Ectodermal cell (in vitro differentiated cells): ENCODE results near the gene UQCRFS1.

Experiments used
- H3K27ac ChIP-seq: 2 replicates; pipeline ENCODE4 v1.7.0; 2013; ENCODE audit warnings: mild to moderate bottlenecking, low read depth, low read length; ENCODE audit not compliant: insufficient read depth, poor library complexity, severe bottlenecking
- H3K27me3 ChIP-seq: 2 replicates; pipeline ENCODE4 v1.7.0; 2013; ENCODE audit warnings: mild to moderate bottlenecking, low read length; ENCODE audit not compliant: insufficient read depth, control insufficient read depth, poor library complexity, severe bottlenecking
- H3K36me3 ChIP-seq: one replicate; pipeline ENCODE4 v1.7.0; 2013; ENCODE audit warnings: low read length; ENCODE audit not compliant: control insufficient read depth, insufficient read depth
- H3K4me1 ChIP-seq: one replicate; pipeline ENCODE4 v1.7.0; 2013; ENCODE audit warnings: low read length; ENCODE audit not compliant: control insufficient read depth, insufficient read depth
- H3K4me3 ChIP-seq: 2 replicates; pipeline ENCODE4 v1.7.0; 2013; ENCODE audit warnings: low read depth, low read length, control low read depth; ENCODE audit not compliant: insufficient read depth
- H3K9me3 ChIP-seq: 2 replicates; pipeline ENCODE4 v1.7.0; 2013; ENCODE audit warnings: mild to moderate bottlenecking, low read length, moderate library complexity; ENCODE audit not compliant: control insufficient read depth
- WGBS, 2 experiments: methylation state at CpG; one replicate each; pipeline ENCODE4 v1.1.7; 2013; ENCODE audit warnings: missing lambda C conversion rate in 2 of 2; 5-methylcytosine and 5-hydroxymethylcytosine counted together

The UQCRFS1 gene

DNA sequence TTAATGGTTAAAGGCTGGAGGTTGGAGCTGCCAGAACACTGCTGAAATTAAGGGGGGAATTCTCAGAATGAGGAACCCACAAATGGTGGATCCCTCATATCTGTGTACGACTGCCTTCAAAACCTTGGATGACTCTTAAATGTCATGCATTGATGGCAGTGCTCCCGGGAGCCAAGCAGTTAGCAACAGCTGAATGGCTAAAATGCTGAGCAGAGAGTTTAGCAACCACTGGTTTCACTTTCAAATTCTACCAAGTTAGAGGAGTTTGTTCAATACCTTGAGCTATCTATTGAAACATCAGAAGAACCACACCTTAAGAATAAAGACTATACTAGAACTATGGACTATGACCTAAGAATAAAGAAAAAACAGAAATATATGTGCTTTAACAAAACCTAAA is 41.4 kb downstream of the UQCRFS1 start:
- Histone ChIP-seq H3K27me3 (no peaks in the 10 kb centered on the region), H3K9me3 (no peaks in the 10 kb centered on the region), H3K36me3 (no peaks in the 10 kb centered on the region), H3K27ac (no peak overlapping the region), H3K4me1 (no peaks in the 10 kb centered on the region), H3K4me3 (no peak overlapping the region)
- WGBS, 2 experiments, result 91 to 93% methylated on average over 2 of the region's 2 CpGs

DNA sequence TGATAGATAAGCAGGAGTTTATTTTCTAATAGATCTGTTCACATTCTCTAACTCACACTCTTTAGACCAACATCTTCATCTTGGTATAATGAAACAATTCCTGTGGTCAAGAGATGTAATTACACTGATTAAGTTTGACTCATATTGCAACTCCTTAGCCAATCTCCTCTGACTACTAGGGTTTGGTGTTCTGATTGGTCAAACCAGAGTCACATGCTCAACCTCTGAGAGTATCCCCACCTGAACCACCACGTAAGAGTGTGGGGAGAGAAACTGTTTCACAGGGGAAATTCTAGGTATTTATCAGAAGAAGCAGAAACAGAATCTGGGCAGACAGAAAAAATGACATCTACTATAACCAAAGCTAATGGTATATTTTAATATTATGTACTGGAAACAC is 42.4 kb downstream of the UQCRFS1 start:
- H3K9me3 ChIP-seq, result no peaks in the 10 kb centered on the region
- no peaks in the 10 kb centered on the region for H3K27me3 ChIP-seq
- no peak overlapping the region for H3K27ac ChIP-seq
- H3K4me3 ChIP-seq, result no peak overlapping the region
- 90% methylated on average over 1 of the region's 1 CpG; no CpG with 5 or more reads in 1 of the 2 experiments for WGBS, 2 experiments
- H3K36me3 ChIP-seq, result no peaks in the 10 kb centered on the region
- H3K4me1 ChIP-seq, result no peaks in the 10 kb centered on the region

DNA sequence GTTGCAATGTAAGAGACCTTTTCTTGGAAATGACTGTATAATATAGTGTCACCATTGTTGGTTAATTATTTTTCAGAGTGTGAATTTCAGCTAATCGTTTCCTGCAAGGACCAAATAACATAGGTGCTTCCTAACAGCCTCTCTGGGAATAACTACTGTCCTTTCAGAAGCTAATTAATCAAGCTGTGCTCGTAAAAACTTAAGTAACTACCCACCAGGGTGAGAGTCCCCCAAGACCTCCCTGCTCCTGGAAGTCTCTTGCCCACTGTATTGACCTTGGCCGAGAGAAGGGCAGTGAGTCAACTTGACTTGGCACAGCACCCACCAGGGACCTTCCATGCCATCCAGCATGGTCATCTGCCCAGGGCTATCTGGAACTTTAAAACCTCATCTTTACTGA is 50.3 kb downstream of the UQCRFS1 start:
- Histone ChIP-seq H3K27me3 (no peaks in the 10 kb centered on the region), H3K4me3 (no peak overlapping the region), H3K27ac (no peak overlapping the region), H3K9me3 (no peaks in the 10 kb centered on the region), H3K36me3 (no peaks in the 10 kb centered on the region), H3K4me1 (no peaks in the 10 kb centered on the region)
- WGBS, 2 experiments, result 64 to 69% methylated on average over 3 of the region's 3 CpGs

DNA sequence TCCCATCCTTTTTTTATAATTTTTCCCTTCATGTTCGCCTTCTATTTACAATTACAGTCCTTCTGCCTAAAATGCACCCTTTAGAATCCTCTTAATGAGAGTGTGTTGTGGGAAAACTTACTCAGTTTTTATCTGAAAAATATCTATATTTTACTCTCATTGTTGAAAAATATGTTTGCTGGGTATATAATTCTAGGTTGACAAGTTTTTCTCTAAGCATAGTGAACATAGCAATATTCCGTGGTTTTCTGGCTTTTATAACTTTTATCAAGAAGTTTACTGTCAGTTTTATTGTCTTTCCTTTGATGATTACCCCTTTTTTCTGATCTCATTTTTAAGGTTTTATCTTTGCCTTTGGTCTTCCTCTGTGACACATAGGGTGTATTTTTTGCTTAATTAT is 57.3 kb downstream of the UQCRFS1 start:
- no peaks in the 10 kb centered on the region for H3K36me3 ChIP-seq
- H3K9me3 ChIP-seq, result no peaks in the 10 kb centered on the region
- H3K4me1 ChIP-seq, result no peaks in the 10 kb centered on the region
- 88 to 100% methylated on average over 1 of the region's 2 CpGs for WGBS, 2 experiments
- H3K27me3 ChIP-seq, result no peaks in the 10 kb centered on the region
- no peak overlapping the region for H3K27ac ChIP-seq
- no peak overlapping the region for H3K4me3 ChIP-seq
